ENCODE data around the gene ZER1. TPM values are rescaled to one million over a fixed set of nuclear protein-coding genes. Genes with fewer than 3 reads are reported as not detected.
"Not testable (repeated sequence)": the region's sequence is repeated elsewhere in the genome, so short reads cannot be mapped to it uniquely, and the experiment has no call there.

Gene ZER1
- polyA plus RNA-seq, 1 donor from 2014 or later = 30.6 TPM

- H3K4me3 ChIP-seq (ENCODE audit: low read length) = peak within 1 kb of the TSS; percentile 73
- H3K9me3 ChIP-seq (ENCODE audit: low read length) = no peaks in the 10 kb centered on the region
- peaks cover 3% of the 10 kb centered on the region for H3K27me3 ChIP-seq (ENCODE audit: insufficient read depth, low read depth, low read length)
- H3K36me3 ChIP-seq (ENCODE audit: insufficient read depth, low read length) = no peaks in the 10 kb centered on the region
- H3K9me2 ChIP-seq (ENCODE audit: insufficient read depth, low read length) = no peaks in the 10 kb centered on the region
- no peaks in the 10 kb centered on the region for H4K20me1 ChIP-seq (ENCODE audit: insufficient read depth)
- no peaks in the 10 kb centered on the region for H3K79me2 ChIP-seq (replicated peaks; ENCODE audit: insufficient read depth, low read length)
- H3K4me2 ChIP-seq (ENCODE audit: low read length) = no peak within 1 kb of the TSS
- TF ChIP-seq RAD21 (conservative IDR thresholded peaks at IDR 0.05) (peak; percentile 58), SMC3 (conservative IDR thresholded peaks at IDR 0.05; ENCODE audit: poor library complexity) (peak; percentile 63), MXI1 (conservative IDR thresholded peaks at IDR 0.05; ENCODE audit: poor library complexity, severe bottlenecking) (peak; percentile 42), EP300 (conservative IDR thresholded peaks at IDR 0.05; ENCODE audit: poor library complexity, severe bottlenecking) (no peak), CTCF (IDR thresholded peaks at IDR 0.05; ENCODE audit: poor library complexity, severe bottlenecking) (peak; percentile 93), POLR2AphosphoS5 (IDR thresholded peaks at IDR 0.05) (no peak)
- no peak within 1 kb of the TSS for H3K27ac ChIP-seq (ENCODE audit: low read length)
- no peaks in the 10 kb centered on the region for H3F3A ChIP-seq (ENCODE audit: insufficient read depth, low read length, poor library complexity, severe bottlenecking)
- H3K9ac ChIP-seq (ENCODE audit: low read length) = peak within 1 kb of the TSS; percentile 45
- H2AFZ ChIP-seq (ENCODE audit: low read depth, low read length) = no peak within 1 kb of the TSS
Measured at GRCh38 chr9:128702445-128702948, 69.2 kb downstream of the ZER1 start, which contains the start of gene PKN3. Gene PKN3 (plus strand): TSS chr9:128702503. CDS start chr9:128702916, 413 bp downstream.

- Histone ChIP-seq H3K27me3 (ENCODE audit: insufficient read depth, low read depth, low read length) (peaks cover 3% of the 10 kb centered on the region), H4K20me1 (ENCODE audit: insufficient read depth) (no peaks in the 10 kb centered on the region), H2AFZ (ENCODE audit: low read depth, low read length) (no peak overlapping the region), H3K4me2 (ENCODE audit: low read length) (no peak overlapping the region), H3K36me3 (ENCODE audit: insufficient read depth, low read length) (no peaks in the 10 kb centered on the region), H3K9me2 (ENCODE audit: insufficient read depth, low read length) (no peaks in the 10 kb centered on the region), H3K9ac (ENCODE audit: low read length) (no peak overlapping the region), H3K4me3 (ENCODE audit: low read length) (no peak overlapping the region), H3K9me3 (ENCODE audit: low read length) (no peaks in the 10 kb centered on the region), H3K27ac (ENCODE audit: low read length) (no peak overlapping the region), H3F3A (ENCODE audit: insufficient read depth, low read length, poor library complexity, severe bottlenecking) (no peaks in the 10 kb centered on the region), H3K79me2 (replicated peaks; ENCODE audit: insufficient read depth, low read length) (no peaks in the 10 kb centered on the region)
- no peak for TF ChIP-seq SMC3 (conservative IDR thresholded peaks at IDR 0.05; ENCODE audit: poor library complexity)
- TF ChIP-seq MXI1 (conservative IDR thresholded peaks at IDR 0.05; ENCODE audit: poor library complexity, severe bottlenecking) = no peak
- TF ChIP-seq CTCF (IDR thresholded peaks at IDR 0.05; ENCODE audit: poor library complexity, severe bottlenecking) = no peak
- TF ChIP-seq POLR2AphosphoS5 (IDR thresholded peaks at IDR 0.05) = no peak
- TF ChIP-seq TAF1 (IDR thresholded peaks at IDR 0.05; ENCODE audit: low read depth) = no peak
- TF ChIP-seq REST (IDR thresholded peaks at IDR 0.05; ENCODE audit: borderline replicate concordance) = no peak
- no peak for TF ChIP-seq EZH2 (IDR thresholded peaks at IDR 0.05; ENCODE audit: borderline replicate concordance, insufficient read depth, low read length, poor library complexity, severe bottlenecking)
- TF ChIP-seq EP300 (conservative IDR thresholded peaks at IDR 0.05; ENCODE audit: poor library complexity, severe bottlenecking) = no peak
- TF ChIP-seq RAD21 (conservative IDR thresholded peaks at IDR 0.05) = no peak
Measured at GRCh38 chr9:128701227-128701854, 70.4 kb downstream of the ZER1 start.

GRCh38 chr9:128699096-128699795, 72.5 kb downstream of the ZER1 start:
- H3K27me3 ChIP-seq (ENCODE audit: insufficient read depth, low read depth, low read length); H3K36me3 ChIP-seq (ENCODE audit: insufficient read depth, low read length); H3K9ac ChIP-seq (ENCODE audit: low read length); H3K4me3 ChIP-seq (ENCODE audit: low read length); H3K9me2 ChIP-seq (ENCODE audit: insufficient read depth, low read length); H4K20me1 ChIP-seq (ENCODE audit: insufficient read depth); H3K27ac ChIP-seq (ENCODE audit: low read length); H3K79me2 ChIP-seq (replicated peaks; ENCODE audit: insufficient read depth, low read length); H3F3A ChIP-seq (ENCODE audit: insufficient read depth, low read length, poor library complexity, severe bottlenecking); H3K4me2 ChIP-seq (ENCODE audit: low read length); H3K9me3 ChIP-seq (ENCODE audit: low read length); H2AFZ ChIP-seq (ENCODE audit: low read depth, low read length): not testable (repeated sequence)

Measured in neural cell (in vitro differentiated cells).